ENCODE data around the gene GHSR.

DNA sequence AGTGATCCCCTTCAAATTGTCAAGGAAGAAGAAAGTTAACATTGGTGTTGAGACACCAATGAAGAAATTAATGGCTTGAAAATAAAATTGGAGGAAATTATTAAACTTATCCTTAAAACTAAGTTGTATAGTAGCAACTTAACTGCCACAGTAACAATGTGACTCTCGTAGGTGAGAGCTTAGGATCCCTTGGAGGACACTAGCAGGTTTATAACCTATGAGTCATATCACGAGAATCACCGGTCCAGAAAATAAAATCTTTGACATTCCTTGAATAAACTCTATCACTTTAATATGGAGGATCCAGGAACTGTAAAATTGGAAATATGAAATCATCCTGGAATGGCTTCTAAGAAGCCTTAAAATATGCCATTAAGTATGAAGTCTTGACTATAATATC lies 2.1 kb downstream of the GHSR start:
- no peak for TF ChIP-seq EZH2 (IDR thresholded peaks at IDR 0.05; ENCODE audit: low read length)
- TF ChIP-seq, protein P1, sequence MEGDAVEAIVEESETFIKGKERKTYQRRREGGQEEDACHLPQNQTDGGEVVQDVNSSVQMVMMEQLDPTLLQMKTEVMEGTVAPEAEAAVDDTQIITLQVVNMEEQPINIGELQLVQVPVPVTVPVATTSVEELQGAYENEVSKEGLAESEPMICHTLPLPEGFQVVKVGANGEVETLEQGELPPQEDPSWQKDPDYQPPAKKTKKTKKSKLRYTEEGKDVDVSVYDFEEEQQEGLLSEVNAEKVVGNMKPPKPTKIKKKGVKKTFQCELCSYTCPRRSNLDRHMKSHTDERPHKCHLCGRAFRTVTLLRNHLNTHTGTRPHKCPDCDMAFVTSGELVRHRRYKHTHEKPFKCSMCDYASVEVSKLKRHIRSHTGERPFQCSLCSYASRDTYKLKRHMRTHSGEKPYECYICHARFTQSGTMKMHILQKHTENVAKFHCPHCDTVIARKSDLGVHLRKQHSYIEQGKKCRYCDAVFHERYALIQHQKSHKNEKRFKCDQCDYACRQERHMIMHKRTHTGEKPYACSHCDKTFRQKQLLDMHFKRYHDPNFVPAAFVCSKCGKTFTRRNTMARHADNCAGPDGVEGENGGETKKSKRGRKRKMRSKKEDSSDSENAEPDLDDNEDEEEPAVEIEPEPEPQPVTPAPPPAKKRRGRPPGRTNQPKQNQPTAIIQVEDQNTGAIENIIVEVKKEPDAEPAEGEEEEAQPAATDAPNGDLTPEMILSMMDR (optimal IDR thresholded peaks at IDR 0.05 in 1 of 3, IDR thresholded peaks at IDR 0.05 in 1 of 3, conservative IDR thresholded peaks at IDR 0.05 in 1 of 3; ENCODE audit: extremely low read depth in 1 of 3, insufficient read depth in 2 of 3, low read length in 3 of 3): no peak

Measured in keratinocyte (primary cell).